ENCODE measurements around the gene CD2BP2. TPM values are rescaled to one million over a fixed set of nuclear protein-coding genes. Genes with fewer than 3 reads are reported as not detected.
A peak's percentile ranks its signal among the peaks of the same experiment; 100 is the strongest.

Gene CD2BP2
- total and polyA plus RNA-seq, 9 of the 15 experiments (the other 6 are each of a cell fraction or from before 2014, with no cell fraction given): 3.9 to 51.1 (median 32.8) TPM

GRCh38 chr16:30369938-30370455 lies 14.9 kb upstream of the CD2BP2 start (continued):
- TF ChIP-seq, protein P1, sequence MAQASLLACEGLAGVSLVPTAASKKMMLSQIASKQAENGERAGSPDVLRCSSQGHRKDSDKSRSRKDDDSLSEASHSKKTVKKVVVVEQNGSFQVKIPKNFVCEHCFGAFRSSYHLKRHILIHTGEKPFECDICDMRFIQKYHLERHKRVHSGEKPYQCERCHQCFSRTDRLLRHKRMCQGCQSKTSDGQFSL (CRISPR knock-in tag; IDR thresholded peaks at IDR 0.05): no peak
- TF ChIP-seq, protein P1 (tag; IDR thresholded peaks at IDR 0.05): no peak
- TF ChIP-seq, protein P2, sequence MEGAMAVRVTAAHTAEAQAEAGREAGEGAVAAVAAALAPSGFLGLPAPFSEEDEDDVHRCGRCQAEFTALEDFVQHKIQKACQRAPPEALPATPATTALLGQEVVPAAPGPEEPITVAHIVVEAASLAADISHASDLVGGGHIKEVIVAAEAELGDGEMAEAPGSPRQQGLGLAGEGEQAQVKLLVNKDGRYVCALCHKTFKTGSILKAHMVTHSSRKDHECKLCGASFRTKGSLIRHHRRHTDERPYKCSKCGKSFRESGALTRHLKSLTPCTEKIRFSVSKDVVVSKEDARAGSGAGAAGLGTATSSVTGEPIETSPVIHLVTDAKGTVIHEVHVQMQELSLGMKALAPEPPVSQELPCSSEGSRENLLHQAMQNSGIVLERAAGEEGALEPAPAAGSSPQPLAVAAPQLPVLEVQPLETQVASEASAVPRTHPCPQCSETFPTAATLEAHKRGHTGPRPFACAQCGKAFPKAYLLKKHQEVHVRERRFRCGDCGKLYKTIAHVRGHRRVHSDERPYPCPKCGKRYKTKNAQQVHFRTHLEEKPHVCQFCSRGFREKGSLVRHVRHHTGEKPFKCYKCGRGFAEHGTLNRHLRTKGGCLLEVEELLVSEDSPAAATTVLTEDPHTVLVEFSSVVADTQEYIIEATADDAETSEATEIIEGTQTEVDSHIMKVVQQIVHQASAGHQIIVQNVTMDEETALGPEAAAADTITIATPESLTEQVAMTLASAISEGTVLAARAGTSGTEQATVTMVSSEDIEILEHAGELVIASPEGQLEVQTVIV (CRISPR knock-in tag; IDR thresholded peaks at IDR 0.05; ENCODE audit: borderline replicate concordance): no peak
- no peak for TF ChIP-seq ZNF224 (CRISPR knock-in tag; IDR thresholded peaks at IDR 0.05)
- TF ChIP-seq NFE2 (IDR thresholded peaks at IDR 0.05; ENCODE audit: low read depth): no peak
- TF ChIP-seq MAZ (CRISPR knock-in tag; conservative IDR thresholded peaks at IDR 0.05 in 1 of 2, IDR thresholded peaks at IDR 0.05 in 1 of 2): peak in 1 of 2 experiments; percentile 70; a peak in 1 of 4 replicates
- no peak for TF ChIP-seq EZH2 (IDR thresholded peaks at IDR 0.05; ENCODE audit: borderline replicate concordance, low read depth, low read length)
- no peak for TF ChIP-seq ZNF217 (CRISPR knock-in tag; IDR thresholded peaks at IDR 0.05)
- TF ChIP-seq, protein P3, sequence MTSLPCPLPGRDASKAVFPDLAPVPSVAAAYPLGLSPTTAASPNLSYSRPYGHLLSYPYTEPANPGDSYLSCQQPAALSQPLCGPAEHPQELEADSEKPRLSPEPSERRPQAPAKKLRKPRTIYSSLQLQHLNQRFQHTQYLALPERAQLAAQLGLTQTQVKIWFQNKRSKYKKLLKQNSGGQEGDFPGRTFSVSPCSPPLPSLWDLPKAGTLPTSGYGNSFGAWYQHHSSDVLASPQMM (CRISPR knock-in tag; IDR thresholded peaks at IDR 0.05): no peak
- TF ChIP-seq NONO (IDR thresholded peaks at IDR 0.05; ENCODE audit: low read depth in 2 of 2, low read length in 1 of 2): 0 out of 4 replicates have a peak, but pooled peaks of 1 of the 2 experiments have one; percentile 44
- TF ChIP-seq ZC3H11A (IDR thresholded peaks at IDR 0.05; ENCODE audit: low read depth, low read length): no peak
- TF ChIP-seq ETS1 (conservative IDR thresholded peaks at IDR 0.05; ENCODE audit: control insufficient read depth, low read depth, low read length): 0 out of 2 replicates have a peak, but pooled peaks have one; percentile 32
- TF ChIP-seq CBX3 (IDR thresholded peaks at IDR 0.05; ENCODE audit: borderline replicate concordance in 1 of 2, low read length in 2 of 2): no peak
- no peak for TF ChIP-seq TEAD1 (CRISPR knock-in tag; IDR thresholded peaks at IDR 0.05)
- peak in 2 of 3 experiments; percentile 51 to 72 for TF ChIP-seq YY1 (IDR thresholded peaks at IDR 0.05; ENCODE audit: borderline replicate concordance in 1 of 3, control insufficient read depth in 1 of 3, extremely low read depth in 1 of 3, insufficient read depth in 3 of 3, insufficient read length in 1 of 3, insufficient replicate concordance in 2 of 3, low read depth in 1 of 3, low read length in 2 of 3)
- TF ChIP-seq HLTF (IDR thresholded peaks at IDR 0.05): no peak
- TF ChIP-seq HNRNPUL1 (IDR thresholded peaks at IDR 0.05; ENCODE audit: low read length): no peak
- TF ChIP-seq STAT5A (IDR thresholded peaks at IDR 0.05; ENCODE audit: borderline replicate concordance, low read length): no peak
- TF ChIP-seq NR2F6 (CRISPR knock-in tag; IDR thresholded peaks at IDR 0.05): no peak
- TF ChIP-seq FOXJ2 (tag; IDR thresholded peaks at IDR 0.05): no peak
- TF ChIP-seq PTTG1 (tag; IDR thresholded peaks at IDR 0.05; ENCODE audit: low read depth): no peak
- no peak for TF ChIP-seq MCM7 (IDR thresholded peaks at IDR 0.05)
